HG02885 (cell line): ENCODE measurements around the gene TRAF3IP1.

Experiments used
- ATAC-seq: cut with Tn5 transposase; IDR thresholded peaks from one replicate; pipeline ENCODE4 v1.9.1; 2021; ENCODE audit warnings: mild to moderate bottlenecking; ENCODE audit not compliant: unreplicated experiment, poor library complexity

Gene TRAF3IP1

DNA sequence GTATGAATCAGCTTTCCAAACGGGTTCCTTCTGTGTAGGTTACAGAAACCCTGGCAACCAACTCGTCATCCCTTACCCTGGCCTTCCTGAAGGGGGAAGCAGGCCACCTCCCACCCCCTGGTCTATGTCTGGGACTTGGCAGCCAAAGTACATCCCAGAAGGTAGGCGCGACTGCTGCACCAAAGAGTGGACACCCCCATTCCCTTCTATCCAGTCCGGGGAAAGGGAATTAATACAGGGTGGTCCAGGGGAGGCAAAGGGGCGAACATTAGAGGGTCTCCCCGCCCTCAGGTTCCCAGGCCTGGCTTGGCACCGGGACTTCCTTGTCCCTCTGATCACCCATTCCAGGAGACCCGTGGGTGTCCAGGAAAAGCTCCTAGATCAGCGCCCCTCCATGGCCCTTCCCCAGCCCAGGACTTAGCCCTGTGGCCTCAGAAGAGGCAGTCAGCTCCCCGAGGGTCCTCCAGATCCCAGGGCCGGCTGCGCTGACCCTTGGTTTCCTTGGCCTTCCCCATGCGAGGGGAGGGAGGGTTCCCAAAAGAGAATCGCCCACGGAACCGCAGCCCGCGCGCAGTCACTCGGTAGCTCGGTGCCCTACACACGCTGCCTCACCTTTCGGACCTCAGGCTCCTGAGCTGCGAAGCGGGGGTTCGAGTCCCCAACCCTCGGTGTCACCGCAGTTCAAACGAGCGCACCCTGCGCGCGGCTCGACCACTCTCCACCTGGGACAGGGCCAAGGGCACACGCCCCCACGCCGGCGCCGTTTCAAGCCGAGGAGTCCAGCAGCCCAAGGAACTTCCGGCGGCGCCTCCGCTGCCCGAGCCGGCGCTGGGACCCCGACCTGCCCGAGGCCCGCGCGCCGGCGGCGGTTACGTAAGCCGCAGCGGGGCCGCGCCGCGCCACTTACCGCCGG lies 32.3 kb upstream of the TRAF3IP1 start, which contains the start of gene PER2:
TSS of gene PER2 (minus strand) at position 874 of the 913 bp plus-strand sequence. CDS start 10,674 bp downstream, outside the sequence.
- ATAC-seq: peak; percentile 38

DNA sequence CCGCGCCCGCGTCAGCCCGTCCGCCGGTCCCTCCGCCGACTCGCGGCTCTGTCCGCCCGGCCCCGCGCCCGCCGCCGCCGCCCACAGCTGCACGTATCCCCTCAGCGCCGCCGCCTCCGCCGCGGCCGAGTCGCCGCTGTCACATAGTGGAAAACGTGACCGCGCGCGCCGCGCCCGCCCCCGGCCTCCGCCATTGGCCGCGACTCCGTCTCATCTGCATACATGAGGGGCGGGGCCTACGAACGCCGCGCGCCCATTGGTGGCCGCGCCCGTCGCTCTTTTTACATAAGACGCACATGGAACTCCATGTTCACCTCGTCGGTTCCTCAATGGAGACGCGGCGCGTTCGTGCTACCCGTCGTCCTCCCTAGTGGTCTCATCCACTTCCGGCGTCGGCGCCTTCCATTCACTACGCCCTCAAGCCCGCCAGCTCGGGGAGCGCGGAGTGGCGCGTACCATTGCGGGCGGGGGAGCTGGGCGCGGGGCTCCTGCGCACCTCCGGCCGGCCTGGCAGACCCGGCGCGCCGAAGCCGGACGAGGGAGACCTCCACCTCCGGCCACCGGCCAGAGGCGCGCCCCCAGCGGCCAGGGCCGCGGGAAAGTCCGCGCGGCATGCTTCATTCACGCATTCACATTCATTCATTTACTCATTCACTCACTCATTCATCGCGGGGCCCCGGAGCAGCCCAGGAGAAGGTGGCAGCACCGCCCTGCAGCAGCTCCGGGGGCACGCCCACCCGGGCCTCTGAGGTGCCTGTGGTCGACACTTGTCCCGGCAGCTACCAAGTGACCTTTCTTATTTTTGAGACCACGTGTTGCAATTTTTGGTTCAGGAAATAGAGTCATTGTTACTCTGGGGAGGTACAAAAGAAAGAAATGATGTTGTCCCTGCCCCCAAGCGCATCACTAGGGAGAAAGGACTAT lies 31.4 kb upstream of the TRAF3IP1 start:
- peak; percentile 91 for ATAC-seq

DNA sequence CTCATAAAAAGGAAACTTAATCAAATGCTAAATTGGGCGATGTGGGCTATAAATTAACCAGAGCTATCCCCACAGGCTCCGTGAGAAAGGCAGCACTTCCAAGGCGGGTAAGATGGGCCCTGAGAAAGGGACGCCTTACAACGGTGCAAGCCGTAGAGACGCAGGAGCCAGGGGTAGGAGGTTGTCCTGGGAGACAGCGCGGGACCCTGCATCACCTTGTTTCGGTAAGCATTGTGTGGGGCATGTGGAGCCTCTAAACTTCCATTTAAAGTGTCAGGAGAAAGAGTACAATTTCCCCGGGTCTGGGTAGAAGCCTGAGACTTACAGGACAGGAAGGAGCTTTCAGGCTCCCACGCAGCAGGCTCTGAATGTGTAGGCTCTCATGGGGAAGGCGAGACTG lies 30.7 kb upstream of the TRAF3IP1 start:
- ATAC-seq: no peak

DNA sequence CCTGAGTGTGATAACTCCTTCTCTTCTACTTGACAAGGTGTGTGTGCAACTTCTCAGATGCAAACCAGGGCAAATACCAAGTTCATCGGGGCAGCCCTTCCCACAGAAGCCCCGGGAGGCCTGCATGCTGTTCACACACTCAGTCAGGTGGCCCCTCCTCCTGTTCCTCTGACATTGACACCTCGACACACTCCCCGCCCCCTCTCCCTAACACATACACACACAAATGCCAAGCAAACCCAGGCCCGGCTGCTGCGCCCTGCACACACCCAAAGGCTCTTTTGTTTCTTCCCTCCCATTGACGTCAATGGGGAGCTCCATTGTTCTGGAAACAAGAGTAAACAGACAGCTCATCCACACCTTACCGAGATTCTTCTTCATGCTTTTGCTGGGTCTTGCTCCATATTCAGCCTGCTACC lies 30.2 kb upstream of the TRAF3IP1 start:
- no peak for ATAC-seq

DNA sequence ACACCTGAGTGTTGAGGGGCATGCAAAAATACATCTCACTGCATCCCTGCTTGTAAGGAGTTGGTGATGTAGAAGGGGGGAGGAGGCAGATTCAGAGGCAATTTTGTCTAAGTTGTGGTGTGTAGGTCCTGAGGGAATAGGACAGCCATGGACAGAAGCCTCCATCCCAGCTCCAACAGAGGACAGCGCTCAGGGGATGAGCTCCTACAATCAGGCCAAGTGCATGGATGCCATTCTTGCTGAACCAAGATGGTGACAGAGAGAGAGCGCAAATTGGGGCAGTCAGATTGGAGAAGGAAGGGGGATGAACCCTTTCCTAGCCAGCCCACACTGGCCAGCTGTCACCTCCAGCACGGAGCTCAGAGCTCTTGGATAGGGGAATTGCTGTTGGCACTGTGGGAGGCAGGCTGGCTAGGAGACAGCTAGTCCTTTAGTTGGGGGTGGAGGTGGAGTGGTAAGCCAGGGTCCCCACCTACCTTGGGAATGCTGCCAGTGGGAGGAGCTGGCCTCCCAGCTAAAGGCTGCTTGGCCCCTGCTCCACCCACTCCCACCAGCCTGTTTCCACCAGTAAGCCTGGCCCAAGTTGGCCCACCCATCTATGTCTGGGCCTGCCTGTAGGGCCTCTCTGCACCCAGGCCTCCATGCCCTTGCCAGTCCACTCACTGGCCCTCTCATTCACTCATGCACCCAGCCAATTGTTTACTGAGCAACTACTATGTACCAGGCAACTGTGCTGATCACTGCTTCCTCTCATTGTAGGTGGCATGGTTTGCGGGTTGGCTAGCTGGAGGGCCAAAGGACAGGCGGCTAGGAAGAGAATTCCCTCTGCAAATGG lies 29.4 kb upstream of the TRAF3IP1 start:
- no peak for ATAC-seq

DNA sequence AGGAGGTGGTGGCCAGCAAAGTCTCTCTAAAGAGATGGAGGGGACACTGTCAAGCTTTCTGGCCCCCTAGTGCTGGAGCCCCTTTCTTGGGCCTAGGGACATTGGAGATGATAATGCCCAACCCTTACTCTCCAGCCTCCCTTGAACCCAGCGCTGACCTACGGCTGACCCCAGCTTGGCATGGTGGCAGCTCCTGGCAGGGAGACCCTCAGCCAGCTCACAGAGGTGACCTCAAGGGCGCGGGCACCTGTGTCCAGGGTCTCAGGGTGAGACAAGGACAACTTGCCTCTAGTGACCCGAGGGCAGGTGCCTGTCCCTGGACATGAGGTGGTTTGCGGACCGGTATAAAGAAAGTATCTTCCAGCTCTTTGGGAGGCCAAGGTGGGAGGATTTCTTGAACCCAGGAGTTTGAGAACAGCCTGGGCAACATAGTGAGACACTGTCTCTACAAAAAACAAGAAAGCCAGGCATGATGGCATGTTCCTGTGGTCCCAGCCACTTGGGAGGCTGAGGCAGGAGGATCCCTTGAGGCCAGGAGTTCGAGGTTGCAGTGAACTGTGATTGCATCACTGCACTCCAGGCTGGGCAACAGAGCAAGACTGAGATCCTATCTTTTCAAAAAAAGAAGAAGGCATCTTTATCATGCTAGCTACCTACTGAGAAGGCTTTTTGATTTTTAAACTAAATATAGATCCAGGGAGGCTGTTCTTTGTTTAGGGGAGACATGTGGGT lies 28.6 kb upstream of the TRAF3IP1 start:
- ATAC-seq: no peak

DNA sequence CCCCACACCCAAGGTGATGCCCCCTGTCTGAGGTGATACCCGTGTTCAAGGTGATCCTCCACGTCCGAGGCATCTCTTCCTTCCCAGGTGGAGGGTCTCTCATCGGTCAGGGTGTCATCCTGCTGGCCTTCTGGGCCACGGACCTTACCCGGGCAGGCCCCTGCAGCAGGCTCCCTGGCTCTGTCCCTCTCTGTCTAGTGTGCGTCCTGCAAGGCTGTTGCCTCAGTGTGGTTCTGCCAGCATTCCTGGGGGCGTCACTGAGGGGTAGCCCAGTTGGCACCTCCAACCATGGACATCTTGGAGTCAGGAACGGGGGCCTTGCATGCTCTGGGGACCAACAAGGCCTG lies 26.3 kb upstream of the TRAF3IP1 start:
- ATAC-seq: no peak

DNA sequence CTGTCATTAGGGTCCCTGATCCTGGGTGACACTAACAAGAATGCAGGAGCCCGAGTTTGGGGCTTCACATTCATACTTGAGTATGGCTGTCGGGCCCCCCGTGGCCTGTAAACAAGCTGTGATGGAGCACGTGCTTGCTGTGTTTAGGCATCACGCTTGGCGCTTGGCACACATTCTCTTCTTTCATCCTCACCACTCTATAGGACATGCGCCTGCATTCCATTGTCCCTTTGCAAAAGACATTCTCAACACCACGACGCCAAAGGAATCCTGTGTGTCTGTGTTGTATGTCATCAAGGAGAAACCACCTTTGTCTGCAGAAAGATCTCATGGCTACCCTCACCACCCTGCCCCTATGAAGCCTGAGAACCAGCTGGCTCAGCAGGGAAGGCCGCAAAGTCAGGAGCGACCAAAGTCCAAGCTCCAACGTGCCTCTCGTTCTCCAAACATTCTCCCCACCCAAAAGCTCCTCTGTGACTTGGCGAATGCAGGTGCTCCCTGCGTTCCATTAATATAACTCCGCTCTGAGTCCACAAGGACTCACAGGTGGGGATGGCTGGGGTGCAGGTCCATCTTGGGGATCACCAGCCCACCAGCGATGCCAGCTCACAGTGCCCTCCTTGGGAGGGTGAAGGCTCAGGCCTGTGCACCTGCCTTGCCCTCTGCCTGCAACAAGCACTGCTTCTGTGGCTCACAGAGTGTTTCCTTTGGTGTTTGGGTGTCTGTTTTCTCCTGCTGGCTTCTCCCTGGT lies 25.8 kb upstream of the TRAF3IP1 start:
- ATAC-seq: no peak

DNA sequence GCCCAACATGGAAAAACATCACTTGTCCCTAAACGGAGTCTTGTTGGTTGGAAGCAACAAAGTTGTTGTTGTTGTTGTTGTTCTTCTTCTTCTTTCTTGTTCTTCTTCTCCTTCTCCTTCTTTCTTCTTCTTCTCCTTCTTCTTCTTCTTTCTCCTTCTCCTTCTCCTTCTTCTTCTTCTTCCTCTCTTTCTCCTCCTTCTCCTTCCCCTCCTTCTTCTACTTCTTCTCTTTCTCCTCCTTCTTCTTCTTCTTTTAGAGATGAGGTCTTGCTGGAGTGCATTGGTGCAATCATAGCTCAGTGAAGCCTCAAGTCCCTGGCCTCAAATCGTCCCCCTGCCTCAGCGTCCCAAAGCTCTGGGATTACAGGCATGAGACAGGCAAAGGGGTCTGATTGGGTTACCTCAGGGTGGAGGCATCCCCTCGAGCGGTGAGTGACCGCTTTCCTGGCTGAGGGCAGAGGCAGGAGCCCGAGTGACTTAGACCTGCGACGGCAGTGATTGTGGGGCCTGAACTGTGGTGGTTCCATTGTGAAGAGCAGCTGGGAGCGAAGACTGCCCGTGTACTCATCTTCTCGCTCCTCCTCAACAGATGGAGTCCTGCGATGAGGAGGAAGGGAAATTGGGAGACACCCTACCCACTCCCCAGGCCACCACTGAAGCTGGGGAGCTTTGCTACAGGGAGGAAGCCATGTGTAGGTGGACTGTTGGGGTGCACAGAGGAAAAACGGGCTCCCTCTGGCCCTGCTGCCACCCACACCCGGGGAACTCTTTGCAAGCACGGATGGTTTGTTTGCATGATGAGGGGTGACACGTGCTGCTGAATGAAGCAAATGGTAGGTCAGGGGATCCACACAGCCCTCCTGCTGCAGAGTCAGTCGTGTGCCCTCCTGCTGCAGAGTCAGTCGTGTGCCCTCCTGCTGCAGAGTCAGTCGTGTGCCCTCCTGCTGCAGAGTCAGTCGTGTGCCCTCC lies 24.9 kb upstream of the TRAF3IP1 start:
- no peak for ATAC-seq

DNA sequence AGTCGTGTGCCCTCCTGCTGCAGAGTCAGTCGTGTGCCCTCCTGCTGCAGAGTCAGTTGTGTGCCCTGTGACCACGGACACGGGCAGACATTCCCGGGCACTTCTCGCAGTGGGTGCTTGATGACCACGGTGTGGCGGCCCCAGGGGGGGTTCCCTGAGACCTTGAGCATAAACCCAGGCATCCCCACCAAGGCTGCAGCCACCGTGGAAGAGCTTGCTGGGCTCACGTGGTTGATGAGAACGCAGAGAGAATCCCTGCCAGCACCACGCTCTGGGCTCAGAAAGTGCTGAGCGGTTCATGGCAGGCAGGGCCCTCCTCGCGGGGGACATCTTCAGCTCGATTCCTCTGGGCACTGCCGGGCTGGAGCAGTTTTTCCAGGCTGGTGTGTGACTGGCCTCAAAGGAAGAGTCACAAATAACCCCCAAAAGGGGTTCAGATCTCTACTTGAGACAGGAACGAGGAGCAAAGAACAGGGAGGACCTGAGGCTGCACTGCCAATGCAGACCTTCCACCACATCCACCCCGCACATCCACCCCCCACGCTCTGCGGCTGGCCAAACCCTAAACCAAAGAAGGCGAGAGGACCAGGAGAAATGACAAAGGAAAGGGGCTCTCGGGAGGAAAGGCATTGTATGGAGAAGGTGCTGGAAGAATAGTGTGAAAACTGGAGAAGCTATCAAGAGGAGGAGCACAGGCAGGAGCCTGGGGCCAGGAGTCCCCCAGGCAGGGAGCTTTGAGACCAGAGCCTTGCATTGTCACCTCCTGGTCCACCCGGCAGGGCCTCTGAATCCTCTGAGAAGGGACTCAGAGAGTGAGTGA lies 23.5 kb upstream of the TRAF3IP1 start:
- ATAC-seq: no peak

DNA sequence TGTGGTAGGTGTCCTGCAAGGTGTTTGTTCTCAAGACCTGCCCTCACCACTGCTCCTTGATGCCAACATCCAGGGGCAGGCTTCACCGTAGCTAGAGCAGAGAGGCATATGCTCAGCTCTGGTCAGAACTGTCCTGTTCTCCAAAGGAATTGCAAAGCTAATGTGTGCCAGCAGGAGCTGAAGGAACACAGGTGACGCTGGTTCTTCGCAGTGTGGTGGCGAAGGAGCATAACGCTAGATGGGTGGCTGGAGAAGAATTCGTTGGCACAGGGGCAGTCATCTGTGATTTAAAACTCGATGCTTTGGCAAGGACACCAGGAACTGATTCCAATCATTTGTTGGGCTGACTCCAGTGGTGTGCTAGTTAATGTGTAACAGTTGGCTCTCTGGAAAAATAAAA lies 20.5 kb upstream of the TRAF3IP1 start:
- no peak for ATAC-seq

DNA sequence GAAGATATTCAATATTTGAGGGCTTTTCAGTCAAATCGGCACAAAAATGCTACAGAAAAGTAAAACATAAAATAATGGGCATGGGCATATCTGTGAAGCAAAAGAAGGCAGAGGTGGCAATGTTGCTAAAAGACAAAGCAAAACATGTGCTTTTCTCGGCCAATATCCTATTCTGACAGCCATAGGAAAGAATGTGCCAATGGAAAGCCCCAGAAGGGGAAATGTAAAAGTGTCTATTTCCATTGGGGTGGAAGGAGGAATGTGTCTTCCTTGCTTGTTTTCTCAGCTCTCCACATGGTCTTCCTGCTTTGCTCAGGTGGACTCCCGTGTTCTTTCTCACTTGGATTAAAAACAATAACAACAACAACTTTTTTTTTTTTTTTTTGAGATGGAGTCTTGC lies 18.2 kb upstream of the TRAF3IP1 start:
- ATAC-seq: no peak

DNA sequence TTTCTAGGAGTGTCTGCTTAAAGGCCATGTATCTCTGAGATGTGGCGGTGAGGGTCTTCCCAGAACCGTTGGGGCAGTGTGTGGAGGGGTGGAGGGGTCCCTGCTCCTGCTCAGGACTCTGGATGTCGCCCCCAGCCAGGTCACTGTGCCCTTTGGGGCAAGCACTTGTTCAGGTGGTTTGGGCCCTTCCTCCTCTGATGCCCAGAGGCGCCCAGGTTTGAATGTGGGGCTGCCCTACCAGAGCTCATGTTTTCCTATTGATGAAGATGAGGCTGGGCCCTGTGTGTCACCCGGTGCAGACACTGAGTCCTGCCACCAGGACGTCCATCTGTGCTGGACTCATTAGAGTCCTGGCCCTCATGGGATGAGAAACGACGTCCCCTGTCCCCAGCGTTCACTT lies 17.6 kb upstream of the TRAF3IP1 start:
- ATAC-seq: no peak

DNA sequence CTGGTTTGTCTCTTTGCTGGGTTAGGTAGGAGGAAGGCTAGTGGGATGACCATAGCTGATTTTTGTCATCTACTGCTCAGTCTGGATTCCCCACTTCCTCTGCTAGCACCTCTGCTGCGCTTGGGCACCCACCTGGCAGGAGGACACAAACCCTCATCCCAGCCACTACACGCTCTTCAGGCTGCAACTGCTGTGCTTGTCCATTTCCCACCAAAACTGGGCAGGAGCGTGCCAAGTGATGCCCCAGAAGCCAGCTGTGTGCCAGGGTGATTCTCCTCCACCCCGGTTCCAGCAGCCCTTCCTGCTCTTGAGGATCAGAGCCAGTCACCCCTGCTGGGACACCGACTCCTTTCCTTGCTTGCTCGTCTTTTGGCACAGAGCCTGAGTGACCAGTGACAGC lies 16.2 kb upstream of the TRAF3IP1 start:
- no peak for ATAC-seq

DNA sequence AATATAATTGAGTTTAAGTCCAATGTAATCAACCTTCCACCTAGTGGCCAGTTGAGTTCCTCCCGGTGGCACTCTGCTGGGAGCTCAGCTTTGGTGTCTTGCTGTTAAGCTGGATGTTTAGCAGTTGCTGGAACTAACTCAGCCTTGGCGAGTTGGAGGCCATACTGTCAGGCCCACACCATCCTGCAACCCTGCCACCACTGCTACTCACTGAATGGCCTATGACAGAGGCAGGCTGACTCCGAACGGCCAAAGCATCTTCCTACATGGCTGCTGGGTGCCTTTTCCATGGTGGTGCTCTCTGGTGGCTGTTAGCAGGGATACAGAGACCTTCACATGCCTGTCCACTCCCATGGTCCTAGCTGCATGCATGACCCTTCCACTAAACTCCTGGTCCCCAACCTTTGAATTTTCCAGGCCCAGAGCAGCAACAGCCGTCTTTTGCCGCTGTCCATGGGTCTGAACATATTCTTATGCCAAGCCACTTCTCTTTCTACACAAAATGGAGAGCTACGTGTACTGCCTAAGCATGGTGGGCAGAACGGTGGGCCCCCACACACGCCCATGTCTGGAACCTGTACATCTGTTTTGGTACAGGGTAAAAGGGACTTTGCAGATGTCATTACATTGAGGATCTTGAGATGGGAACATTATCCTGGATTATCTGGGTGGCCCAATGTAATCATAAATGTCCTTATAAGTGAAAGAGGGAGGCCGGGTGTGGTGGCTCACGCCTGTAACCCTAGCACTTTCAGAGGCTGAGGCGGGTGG lies 15.0 kb upstream of the TRAF3IP1 start:
- ATAC-seq: no peak

DNA sequence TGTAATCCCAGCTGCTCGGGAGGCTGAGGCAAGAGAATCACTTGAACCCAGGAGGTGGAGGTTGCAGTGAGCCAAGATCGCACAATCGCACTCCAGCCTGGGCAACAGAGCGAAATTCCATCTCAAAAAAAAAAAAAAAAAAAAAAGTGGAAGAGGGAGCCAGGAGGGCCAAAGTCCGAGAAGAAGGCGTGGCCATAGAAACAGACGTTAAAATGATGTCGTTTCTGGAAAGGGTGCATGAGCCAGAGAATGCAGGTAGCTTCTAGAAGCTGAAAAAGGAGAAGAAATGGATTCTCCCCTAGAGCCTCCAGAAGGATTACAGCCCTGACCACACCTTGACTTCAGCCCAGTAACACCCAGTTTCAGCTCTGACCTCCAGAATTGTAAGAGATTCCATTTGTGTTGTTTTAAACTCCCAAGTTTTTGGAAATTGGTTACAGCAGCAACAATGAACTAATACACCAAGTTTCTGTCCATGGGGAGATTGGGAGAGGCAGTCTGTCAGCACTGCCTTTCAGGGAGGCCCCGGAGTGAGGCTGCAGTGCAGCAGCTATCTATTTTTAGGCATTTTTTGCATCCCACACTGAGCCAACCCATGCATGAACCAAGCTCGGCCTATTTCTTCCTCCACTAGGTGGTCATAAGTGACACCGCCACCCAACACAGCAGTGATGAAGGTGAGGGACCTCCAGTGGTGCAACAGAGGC lies 14.2 kb upstream of the TRAF3IP1 start:
- no peak for ATAC-seq
